HL-60 (cell line): ENCODE data around the gene APOBEC2.

Experiments used
- GABPA ChIP-seq: IDR thresholded peaks from 2 replicates; pipeline ENCODE4 v1.6.1; 2012; ENCODE audit warnings: low read depth
- POLR2AphosphoS5 ChIP-seq: IDR thresholded peaks from 2 replicates; pipeline ENCODE4 v1.6.1; 2012; ENCODE audit warnings: low read depth
- REST ChIP-seq: IDR thresholded peaks from 2 replicates; pipeline ENCODE4 v1.6.1; 2012; ENCODE audit warnings: low read depth; ENCODE audit not compliant: insufficient replicate concordance
- TF ChIP-seq, protein P1 (sequence below): IDR thresholded peaks from one replicate; pipeline ENCODE4 v1.5.1; 2011; ENCODE audit warnings: low read length, control low read depth, inconsistent platforms; ENCODE audit not compliant: insufficient read depth

- TF ChIP-seq POLR2AphosphoS5 (no peak), GABPA (no peak), REST (no peak)
- TF ChIP-seq, protein P1, sequence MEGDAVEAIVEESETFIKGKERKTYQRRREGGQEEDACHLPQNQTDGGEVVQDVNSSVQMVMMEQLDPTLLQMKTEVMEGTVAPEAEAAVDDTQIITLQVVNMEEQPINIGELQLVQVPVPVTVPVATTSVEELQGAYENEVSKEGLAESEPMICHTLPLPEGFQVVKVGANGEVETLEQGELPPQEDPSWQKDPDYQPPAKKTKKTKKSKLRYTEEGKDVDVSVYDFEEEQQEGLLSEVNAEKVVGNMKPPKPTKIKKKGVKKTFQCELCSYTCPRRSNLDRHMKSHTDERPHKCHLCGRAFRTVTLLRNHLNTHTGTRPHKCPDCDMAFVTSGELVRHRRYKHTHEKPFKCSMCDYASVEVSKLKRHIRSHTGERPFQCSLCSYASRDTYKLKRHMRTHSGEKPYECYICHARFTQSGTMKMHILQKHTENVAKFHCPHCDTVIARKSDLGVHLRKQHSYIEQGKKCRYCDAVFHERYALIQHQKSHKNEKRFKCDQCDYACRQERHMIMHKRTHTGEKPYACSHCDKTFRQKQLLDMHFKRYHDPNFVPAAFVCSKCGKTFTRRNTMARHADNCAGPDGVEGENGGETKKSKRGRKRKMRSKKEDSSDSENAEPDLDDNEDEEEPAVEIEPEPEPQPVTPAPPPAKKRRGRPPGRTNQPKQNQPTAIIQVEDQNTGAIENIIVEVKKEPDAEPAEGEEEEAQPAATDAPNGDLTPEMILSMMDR, result no peak
Measured at GRCh38 chr6:41079080-41079479, 26.1 kb downstream of the APOBEC2 start.
